Smooth muscle cell (in vitro differentiated cells): ENCODE results near the gene TELO2. TPM values are rescaled to one million over a fixed set of nuclear protein-coding genes. Genes with fewer than 3 reads are reported as not detected.

ENCODE experiments used
- DNase-seq: peaks from one replicate; lab custom pipeline; 2025; ENCODE audit not compliant: unreplicated experiment; lab: John Stamatoyannopoulos, UW
- H2AFZ ChIP-seq: fragments of 200-600 bp; sonication (generic); 2 replicates; pipeline ENCODE4 v1.6.0; 2016; ENCODE audit warnings: antibody characterized with exemption, low read depth, mild to moderate bottlenecking
- H3F3A ChIP-seq: fragments of 200-600 bp; sonication (generic); 2 replicates; pipeline ENCODE4 v1.6.0; 2017; ENCODE audit warnings: antibody characterized with exemption, low read depth
- H3K27ac ChIP-seq: fragments of 200-600 bp; sonication (generic); 2 replicates; pipeline ENCODE4 v1.5.1; 2016; ENCODE audit warnings: low read depth, mild to moderate bottlenecking
- H3K27me3 ChIP-seq: fragments of 200-600 bp; sonication (generic); 2 replicates; pipeline ENCODE4 v1.6.1; 2016; ENCODE audit warnings: low read depth, mild to moderate bottlenecking
- H3K36me3 ChIP-seq: fragments of 200-600 bp; sonication (generic); 2 replicates; pipeline ENCODE4 v1.5.1; 2016; ENCODE audit warnings: low read depth
- H3K4me1 ChIP-seq: fragments of 200-600 bp; sonication (generic); 2 replicates; pipeline ENCODE4 v1.5.1; 2016; ENCODE audit warnings: low read depth
- H3K4me2 ChIP-seq: fragments of 200-600 bp; sonication (generic); 2 replicates; pipeline ENCODE4 v1.6.0; 2016; ENCODE audit warnings: mild to moderate bottlenecking
- H3K4me3 ChIP-seq: fragments of 200-600 bp; sonication (generic); 2 replicates; pipeline ENCODE4 v1.5.1; 2016; ENCODE audit warnings: mild to moderate bottlenecking
- H3K79me2 ChIP-seq: fragments of 200-600 bp; sonication (generic); 2 replicates; pipeline ENCODE4 v1.6.0; 2016; ENCODE audit warnings: low read depth, mild to moderate bottlenecking
- H3K9ac ChIP-seq: fragments of 200-600 bp; sonication (generic); 2 replicates; pipeline ENCODE4 v1.6.0; 2016; ENCODE audit warnings: low read depth
- H3K9me3 ChIP-seq: fragments of 200-600 bp; sonication (generic); replicated peaks from 2 replicates; pipeline ENCODE4 v1.5.1; 2016; ENCODE audit warnings: low read depth
- H4K20me1 ChIP-seq: fragments of 200-600 bp; sonication (generic); 2 replicates; pipeline ENCODE4 v1.6.0; 2016; ENCODE audit warnings: low read depth
- WGBS: methylation state at CpG from one replicate; pipeline ENCODE4 v1.1.7; 2016; ENCODE audit warnings: low lambda C conversion rate; 5-methylcytosine and 5-hydroxymethylcytosine counted together
- polyA plus RNA-seq: library from polyadenylated mRNA; unstranded; fragments of >200 nt; fragmentation: Nextera tagmentation; extraction: Ambion mirVana; gene quantifications from 2 replicates; pipeline ENCODE4 v1.2.1, GENCODE V29; 2016
- total RNA-seq: library from RNA; depleted of rRNA; stranded (reverse); fragments of >200 nt; gene quantifications from 2 replicates; pipeline ENCODE4 v1.2.3, GENCODE V29; 2014
- TF ChIP-seq, protein P1 (sequence below): fragments of 200-600 bp; sonication (generic); IDR thresholded peaks from 2 replicates; pipeline ENCODE4 v1.5.1; 2017; ENCODE audit warnings: borderline replicate concordance, mild to moderate bottlenecking, antibody characterized with exemption; ENCODE audit not compliant: insufficient read depth, poor library complexity, severe bottlenecking

Gene TELO2
- total and polyA plus RNA-seq, 2 experiments from 2014 or later, result 6.5 to 22.9 TPM

DNA sequence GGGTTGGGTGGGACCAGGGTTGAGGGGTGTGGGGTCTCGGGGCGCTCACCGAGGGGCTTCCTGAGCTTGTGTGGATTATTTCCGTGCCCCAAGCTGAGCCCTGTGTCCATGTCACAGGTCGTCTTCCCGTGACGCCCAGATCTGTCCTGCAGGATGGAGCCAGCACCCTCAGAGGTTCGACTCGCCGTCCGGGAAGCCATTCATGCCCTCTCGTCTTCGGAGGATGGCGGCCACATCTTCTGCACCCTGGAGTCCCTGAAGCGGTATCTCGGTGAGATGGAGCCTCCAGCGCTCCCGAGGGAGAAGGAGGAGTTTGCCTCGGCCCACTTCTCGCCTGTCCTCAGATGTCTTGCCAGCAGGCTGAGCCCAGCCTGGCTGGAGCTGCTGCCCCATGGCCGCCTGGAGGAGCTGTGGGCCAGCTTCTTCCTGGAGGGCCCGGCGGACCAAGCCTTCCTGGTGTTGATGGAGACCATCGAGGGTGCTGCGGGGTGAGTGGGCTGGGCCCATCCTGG, 1.0 kb downstream of the TELO2 start:
- no peak for DNase-seq

DNA sequence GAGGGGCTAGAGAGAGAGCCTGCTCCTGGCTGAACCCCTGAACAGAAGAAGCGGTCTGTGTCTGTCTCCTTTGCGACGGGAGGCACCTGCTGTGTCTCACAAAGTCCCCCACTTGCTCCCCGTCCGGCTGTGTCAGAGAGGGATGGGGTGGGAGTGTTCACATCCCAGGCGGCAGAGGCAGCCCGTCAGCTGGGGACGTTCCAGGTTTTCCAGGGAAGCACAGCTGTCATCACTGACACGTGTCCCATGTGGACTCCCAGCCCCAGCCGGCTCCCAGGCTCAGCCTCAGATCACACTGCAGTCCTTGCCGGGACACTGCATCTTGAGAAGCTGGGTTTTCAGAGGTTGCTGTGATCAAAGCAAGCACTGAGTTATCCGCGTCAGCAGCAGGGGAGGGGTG, 1.6 kb downstream of the TELO2 start:
- H3K9me3 ChIP-seq, result no peaks in the 10 kb centered on the region
- no peaks in the 10 kb centered on the region for H3F3A ChIP-seq
- H3K27ac ChIP-seq, result no peak overlapping the region
- no peak for DNase-seq
- no peaks in the 10 kb centered on the region for H4K20me1 ChIP-seq
- no peak overlapping the region for H2AFZ ChIP-seq
- H3K79me2 ChIP-seq, result peaks cover 18% of the 10 kb centered on the region
- no peak overlapping the region for H3K9ac ChIP-seq
- peaks cover 7% of the 10 kb centered on the region for H3K4me1 ChIP-seq
- H3K27me3 ChIP-seq, result no peaks in the 10 kb centered on the region
- H3K4me3 ChIP-seq, result no peak overlapping the region
- H3K4me2 ChIP-seq, result peak overlapping the region; percentile 83
- WGBS, result 94% methylated on average over 13 of the region's 13 CpGs
- no peaks in the 10 kb centered on the region for H3K36me3 ChIP-seq
- TF ChIP-seq, protein P1, sequence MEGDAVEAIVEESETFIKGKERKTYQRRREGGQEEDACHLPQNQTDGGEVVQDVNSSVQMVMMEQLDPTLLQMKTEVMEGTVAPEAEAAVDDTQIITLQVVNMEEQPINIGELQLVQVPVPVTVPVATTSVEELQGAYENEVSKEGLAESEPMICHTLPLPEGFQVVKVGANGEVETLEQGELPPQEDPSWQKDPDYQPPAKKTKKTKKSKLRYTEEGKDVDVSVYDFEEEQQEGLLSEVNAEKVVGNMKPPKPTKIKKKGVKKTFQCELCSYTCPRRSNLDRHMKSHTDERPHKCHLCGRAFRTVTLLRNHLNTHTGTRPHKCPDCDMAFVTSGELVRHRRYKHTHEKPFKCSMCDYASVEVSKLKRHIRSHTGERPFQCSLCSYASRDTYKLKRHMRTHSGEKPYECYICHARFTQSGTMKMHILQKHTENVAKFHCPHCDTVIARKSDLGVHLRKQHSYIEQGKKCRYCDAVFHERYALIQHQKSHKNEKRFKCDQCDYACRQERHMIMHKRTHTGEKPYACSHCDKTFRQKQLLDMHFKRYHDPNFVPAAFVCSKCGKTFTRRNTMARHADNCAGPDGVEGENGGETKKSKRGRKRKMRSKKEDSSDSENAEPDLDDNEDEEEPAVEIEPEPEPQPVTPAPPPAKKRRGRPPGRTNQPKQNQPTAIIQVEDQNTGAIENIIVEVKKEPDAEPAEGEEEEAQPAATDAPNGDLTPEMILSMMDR, result no peak

More for the DNA sequence above, 1.0 kb downstream of the TELO2 start:
- Histone ChIP-seq H3K4me2 (peak overlapping the region; percentile 83), H3K9ac (peak overlapping the region; percentile 92), H2AFZ (no peak overlapping the region), H4K20me1 (no peaks in the 10 kb centered on the region), H3F3A (no peaks in the 10 kb centered on the region), H3K9me3 (no peaks in the 10 kb centered on the region), H3K36me3 (no peaks in the 10 kb centered on the region), H3K79me2 (peaks cover 18% of the 10 kb centered on the region), H3K4me3 (peak overlapping the region; percentile 95), H3K27ac (no peak overlapping the region), H3K27me3 (no peaks in the 10 kb centered on the region), H3K4me1 (peaks cover 7% of the 10 kb centered on the region)
- WGBS, result 54% methylated on average over 25 of the region's 25 CpGs
- TF ChIP-seq, protein P1, result peak; percentile 24

DNA sequence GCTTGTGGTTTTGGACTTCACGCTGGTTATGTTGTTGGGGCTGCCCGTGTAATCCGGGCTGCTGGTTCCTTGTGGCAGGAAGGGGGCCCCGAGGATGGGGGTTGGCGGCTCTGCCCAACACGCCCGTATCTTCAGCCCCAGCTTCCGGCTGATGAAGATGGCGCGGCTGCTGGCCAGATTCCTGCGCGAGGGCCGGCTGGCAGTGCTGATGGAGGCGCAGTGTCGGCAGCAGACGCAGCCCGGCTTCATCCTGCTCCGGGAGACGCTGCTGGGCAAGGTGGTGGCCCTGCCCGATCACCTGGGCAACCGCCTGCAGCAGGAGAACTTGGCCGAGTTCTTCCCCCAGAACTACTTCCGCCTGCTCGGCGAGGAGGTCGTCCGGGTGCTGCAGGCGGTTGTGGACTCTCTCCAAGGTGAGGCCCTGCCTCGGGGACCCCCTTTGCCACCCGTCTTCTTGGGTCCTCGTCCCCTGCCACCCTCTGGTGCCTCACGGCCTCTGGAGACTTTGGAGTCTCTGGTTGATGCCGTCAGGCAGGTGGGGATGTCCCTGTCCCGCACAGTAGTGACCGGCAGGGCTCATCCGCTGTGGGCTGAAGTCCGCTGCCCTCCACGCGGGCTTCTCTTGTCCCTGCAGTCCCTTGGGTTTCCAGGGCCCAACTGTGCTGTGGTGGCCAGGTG, 2.2 kb downstream of the TELO2 start:
- no peak overlapping the region for H2AFZ ChIP-seq
- DNase-seq, result no peak
- no peaks in the 10 kb centered on the region for H3K27me3 ChIP-seq
- no peak overlapping the region for H3K4me3 ChIP-seq
- peaks cover 18% of the 10 kb centered on the region for H3K79me2 ChIP-seq
- peaks cover 7% of the 10 kb centered on the region for H3K4me1 ChIP-seq
- no peaks in the 10 kb centered on the region for H4K20me1 ChIP-seq
- H3F3A ChIP-seq, result no peaks in the 10 kb centered on the region
- H3K36me3 ChIP-seq, result no peaks in the 10 kb centered on the region
- no peak overlapping the region for H3K27ac ChIP-seq
- no peak overlapping the region for H3K4me2 ChIP-seq
- H3K9ac ChIP-seq, result no peak overlapping the region
- TF ChIP-seq, protein P1, result no peak
- H3K9me3 ChIP-seq, result no peaks in the 10 kb centered on the region
- WGBS, result 97% methylated on average over 29 of the region's 39 CpGs

DNA sequence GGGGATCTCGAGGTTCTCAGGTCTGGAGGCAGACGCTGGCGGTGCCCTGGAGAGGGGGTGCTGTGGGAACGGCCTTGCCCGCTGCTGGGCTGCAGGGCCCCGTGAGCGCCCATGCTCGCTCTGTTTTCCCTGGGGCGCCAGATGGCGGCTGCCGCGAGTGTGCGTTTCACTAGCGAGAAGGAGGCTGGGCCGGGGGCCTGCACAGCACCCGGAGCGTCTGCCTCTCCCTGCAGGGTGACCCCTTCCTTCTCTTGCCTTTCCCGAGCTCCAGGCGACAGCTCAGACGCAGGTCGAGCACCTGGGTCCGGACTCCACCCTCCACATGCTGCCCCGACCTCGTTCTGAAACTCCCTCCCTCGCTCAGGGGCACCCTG, 2.7 kb downstream of the TELO2 start:
- TF ChIP-seq, protein P1, result no peak
- Histone ChIP-seq H3K36me3 (no peaks in the 10 kb centered on the region), H3K9me3 (no peaks in the 10 kb centered on the region), H3F3A (no peaks in the 10 kb centered on the region), H3K4me1 (peaks cover 7% of the 10 kb centered on the region), H3K4me2 (no peak overlapping the region), H4K20me1 (no peaks in the 10 kb centered on the region), H3K27ac (no peak overlapping the region), H3K9ac (no peak overlapping the region), H3K4me3 (no peak overlapping the region), H3K27me3 (no peaks in the 10 kb centered on the region), H3K79me2 (peaks cover 18% of the 10 kb centered on the region), H2AFZ (no peak overlapping the region)
- no peak for DNase-seq
- 99% methylated on average over 22 of the region's 25 CpGs for WGBS
